ENCODE data around the gene MT1E.
"Not testable (repeated sequence)": the region's sequence is repeated elsewhere in the genome, so short reads cannot be mapped to it uniquely, and the experiment has no call there.

Gene MT1E

DNA sequence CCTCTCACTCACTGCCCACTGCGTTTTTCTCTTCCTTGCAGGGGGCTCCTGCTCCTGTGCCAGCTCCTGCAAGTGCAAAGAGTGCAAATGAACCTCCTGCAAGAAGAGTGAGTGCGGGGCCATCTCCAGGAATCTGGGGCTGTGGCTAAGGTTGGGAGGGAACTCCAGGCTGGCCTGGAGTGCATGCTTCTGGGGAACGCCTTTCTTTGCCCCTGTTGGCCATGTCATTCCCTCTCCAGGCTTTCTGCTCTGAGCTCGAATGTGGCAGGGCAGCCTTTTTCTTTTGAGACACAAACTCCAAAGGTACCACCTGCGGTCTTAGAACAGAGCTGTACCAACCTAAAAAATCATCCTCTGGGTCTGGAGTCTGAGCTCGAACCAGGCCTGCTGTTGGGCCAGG, 7.4 kb upstream of the MT1E start:
- TF ChIP-seq, protein P1, sequence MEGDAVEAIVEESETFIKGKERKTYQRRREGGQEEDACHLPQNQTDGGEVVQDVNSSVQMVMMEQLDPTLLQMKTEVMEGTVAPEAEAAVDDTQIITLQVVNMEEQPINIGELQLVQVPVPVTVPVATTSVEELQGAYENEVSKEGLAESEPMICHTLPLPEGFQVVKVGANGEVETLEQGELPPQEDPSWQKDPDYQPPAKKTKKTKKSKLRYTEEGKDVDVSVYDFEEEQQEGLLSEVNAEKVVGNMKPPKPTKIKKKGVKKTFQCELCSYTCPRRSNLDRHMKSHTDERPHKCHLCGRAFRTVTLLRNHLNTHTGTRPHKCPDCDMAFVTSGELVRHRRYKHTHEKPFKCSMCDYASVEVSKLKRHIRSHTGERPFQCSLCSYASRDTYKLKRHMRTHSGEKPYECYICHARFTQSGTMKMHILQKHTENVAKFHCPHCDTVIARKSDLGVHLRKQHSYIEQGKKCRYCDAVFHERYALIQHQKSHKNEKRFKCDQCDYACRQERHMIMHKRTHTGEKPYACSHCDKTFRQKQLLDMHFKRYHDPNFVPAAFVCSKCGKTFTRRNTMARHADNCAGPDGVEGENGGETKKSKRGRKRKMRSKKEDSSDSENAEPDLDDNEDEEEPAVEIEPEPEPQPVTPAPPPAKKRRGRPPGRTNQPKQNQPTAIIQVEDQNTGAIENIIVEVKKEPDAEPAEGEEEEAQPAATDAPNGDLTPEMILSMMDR (conservative IDR thresholded peaks at IDR 0.05; ENCODE audit: low read depth, low read length), result no peak
- no peak for DNase-seq (ENCODE audit: low read depth)
- no peak overlapping the region for H3K4me3 ChIP-seq (ENCODE audit: low read length)

DNA sequence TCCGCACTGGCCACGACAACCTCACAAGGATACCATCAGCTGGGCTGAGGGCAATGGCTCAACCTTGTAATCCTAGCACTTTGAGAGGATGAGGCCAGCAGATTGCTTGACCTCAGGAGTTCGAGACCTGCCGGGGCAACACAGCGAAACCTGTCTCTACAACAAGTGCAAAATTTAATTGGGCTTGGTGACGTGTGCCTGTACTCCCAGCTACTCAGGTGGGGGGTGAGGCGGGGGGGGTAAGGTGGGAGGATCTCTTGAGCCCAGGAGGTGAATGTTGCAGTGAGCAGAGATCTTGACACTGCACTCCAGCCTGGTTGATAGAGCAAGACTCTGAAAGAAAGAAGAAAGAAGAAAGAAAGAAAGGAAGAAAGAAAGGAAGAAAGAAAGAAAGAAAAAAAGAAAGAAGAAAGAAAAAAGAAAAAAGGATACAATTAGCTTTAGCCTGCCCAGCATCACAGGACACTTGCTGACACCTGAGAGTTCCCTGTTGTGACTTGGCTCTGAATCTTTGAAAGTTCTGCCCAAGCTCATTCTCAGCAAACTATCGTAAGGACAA, 5.2 kb upstream of the MT1E start:
- no peak overlapping the region for H3K4me3 ChIP-seq (ENCODE audit: low read length)
- TF ChIP-seq, protein P1 (conservative IDR thresholded peaks at IDR 0.05; ENCODE audit: low read depth, low read length), result no peak
- no peak for DNase-seq (ENCODE audit: low read depth)

DNA sequence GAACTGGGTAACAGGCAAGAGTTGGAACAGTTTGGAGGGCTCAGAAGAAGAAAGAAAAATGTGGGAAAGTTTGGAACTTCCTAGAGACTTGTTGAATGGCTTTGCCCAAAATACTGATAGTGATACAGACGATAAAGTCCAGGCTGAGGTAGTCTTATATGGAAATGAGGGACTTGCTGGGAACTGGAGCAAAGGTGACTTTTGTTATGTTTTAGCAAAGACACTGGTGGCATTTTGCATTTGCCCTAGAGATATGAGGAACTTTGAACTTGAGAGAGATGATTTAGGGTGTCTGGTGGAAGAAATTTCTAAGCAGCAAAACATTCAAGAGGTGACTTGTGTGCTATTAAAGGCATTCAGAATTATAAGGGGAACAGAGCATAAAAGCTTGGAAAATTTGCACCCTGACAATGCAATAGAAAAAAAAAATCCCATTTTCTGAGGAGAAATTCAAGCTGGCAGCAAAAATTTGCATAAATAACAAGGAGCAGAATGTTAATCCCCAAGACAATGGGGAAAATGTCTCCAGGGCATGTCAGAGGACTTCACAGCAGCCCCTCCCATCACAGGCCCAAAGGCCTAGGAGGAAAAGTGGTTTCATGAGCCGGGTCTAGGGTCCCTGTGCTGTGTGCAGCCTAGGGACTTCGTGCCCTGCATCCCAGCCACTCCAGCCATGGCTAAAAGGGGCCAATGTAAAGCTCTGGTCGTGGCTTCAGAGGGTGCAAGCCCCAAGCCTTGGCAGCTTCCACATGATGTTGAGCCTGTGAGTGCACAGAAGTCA, 3.7 kb upstream of the MT1E start:
- not testable (repeated sequence) for DNase-seq (ENCODE audit: low read depth); H3K4me3 ChIP-seq (ENCODE audit: low read length)

DNA sequence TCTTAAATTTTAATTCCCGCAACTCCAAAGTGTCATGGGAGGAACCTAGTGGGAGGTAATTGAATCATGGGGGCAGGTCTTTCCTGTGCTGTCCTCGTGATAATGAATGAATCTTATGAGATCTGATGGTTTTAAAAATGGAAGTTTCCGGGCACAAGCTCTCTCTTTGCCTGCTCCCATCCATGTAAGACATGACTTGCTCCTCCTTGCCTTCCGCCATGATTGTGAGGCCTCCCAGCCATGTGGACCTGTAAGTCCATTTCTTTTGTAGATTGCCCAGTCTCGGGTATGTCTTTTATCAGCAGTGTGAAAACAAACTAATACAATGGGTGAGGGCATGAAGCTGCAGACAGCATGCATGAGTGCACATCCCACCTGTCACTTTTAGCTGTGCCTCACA, 2.4 kb upstream of the MT1E start:
- DNase-seq (ENCODE audit: low read depth); H3K4me3 ChIP-seq (ENCODE audit: low read length): not testable (repeated sequence)

DNA sequence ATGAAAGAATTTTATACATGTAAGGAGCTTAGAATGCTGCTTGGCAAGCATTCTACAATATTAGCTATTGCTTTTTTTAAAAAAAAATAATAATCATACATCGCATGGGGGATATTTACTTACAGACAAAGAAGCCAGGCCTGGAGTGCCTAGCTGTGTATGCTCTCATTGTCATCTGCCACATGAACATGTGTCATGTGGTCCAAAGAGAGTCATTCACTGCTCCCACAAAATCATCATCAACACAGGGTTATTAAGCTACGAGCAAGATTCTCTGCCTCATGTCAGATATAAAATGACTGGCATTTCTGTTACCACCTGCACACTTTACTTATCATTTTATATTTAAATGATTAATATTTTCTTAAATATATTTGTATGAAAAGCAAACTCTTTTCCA, 1.9 kb upstream of the MT1E start:
- TF ChIP-seq, protein P1 (conservative IDR thresholded peaks at IDR 0.05; ENCODE audit: low read depth, low read length), result no peak
- DNase-seq (ENCODE audit: low read depth), result no peak

DNA sequence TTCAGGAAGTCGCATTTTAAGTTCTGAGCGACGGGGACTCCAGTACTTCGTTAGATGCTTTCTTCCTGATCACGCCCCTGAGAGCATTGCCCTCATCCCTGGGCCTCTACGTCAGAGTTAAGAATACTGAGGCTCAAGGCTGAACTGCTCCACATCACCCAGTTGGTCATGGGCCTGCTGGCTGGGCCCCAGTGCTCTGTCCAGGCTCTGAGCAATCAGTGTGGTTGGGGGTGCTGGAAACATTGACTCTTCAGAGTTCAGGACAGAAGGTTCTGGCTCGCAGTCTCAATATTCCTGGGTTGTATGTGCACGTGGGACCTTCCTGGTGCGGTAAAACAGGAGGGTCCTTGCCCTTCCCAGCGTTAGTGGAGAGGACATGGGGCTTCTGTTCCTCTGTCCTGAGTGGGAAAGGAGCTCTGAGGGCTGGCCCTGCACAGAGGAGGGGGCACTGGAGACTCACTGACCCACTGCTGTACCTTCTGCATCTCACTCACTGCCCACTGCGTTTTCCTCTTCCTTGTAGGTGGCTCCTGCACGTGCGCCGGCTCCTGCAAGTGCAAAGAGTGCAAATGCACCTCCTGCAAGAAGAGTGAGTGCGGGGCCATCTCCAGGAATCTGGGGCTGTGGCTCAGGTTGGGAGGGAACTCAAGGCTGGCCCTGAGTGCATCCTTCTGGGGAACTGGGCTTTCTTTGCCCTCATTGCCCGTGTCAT, 518 bp downstream of the MT1E start:
- no peak for DNase-seq (ENCODE audit: low read depth)
- TF ChIP-seq, protein P1 (conservative IDR thresholded peaks at IDR 0.05; ENCODE audit: low read depth, low read length), result no peak

More for the DNA sequence above, 1.9 kb upstream of the MT1E start:
- no peak overlapping the region for H3K4me3 ChIP-seq (ENCODE audit: low read length)

DNA sequence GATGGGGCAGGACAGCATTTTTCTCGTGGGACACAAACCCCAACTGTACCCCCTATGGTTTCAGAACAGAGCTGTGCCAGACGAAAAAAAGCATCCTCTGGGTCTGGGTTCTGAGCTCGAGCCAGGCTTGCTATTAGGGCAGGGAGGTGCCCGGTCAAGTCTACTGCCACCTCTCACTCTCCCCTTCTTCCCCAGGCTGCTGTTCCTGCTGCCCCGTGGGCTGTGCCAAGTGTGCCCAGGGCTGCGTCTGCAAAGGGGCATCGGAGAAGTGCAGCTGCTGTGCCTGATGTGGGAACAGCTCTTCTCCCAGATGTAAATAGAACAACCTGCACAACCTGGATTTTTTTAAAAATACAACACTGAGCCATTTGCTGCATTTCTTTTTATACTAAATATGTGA, 1.1 kb downstream of the MT1E start:
- DNase-seq (ENCODE audit: low read depth), result no peak
- TF ChIP-seq, protein P1 (conservative IDR thresholded peaks at IDR 0.05; ENCODE audit: low read depth, low read length), result no peak
- peak overlapping the region; percentile 68 for H3K4me3 ChIP-seq (ENCODE audit: low read length)

More for the DNA sequence above, 518 bp downstream of the MT1E start:
- peak overlapping the region; percentile 68 for H3K4me3 ChIP-seq (ENCODE audit: low read length)

Data from retinal pigment epithelial cell (primary cell).